Measurements from ENCODE around the gene CROCC.

The CROCC gene

GRCh38 chr1:17014671-17015567, 93.2 kb downstream of the CROCC start:
- DNase-seq, result no peak

DNA sequence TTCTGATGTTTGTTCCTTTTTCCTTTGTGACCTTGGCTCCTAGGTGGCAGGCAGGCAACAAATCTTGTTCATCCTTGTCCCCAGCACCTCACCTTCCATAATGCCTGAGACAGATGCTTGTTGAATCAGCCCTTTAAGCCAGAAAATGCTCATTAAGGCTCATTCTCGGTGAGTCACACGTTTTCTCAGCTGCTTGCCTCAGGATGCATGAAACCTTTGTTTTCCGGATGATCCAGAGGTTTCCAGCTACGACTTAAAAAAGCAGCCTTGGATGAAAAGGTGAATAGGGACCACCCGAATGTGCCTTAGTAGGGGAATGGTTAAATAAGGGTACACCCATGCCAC, 94.6 kb downstream of the CROCC start:
- peak; percentile 55 for DNase-seq

- no peak for DNase-seq
Measured at GRCh38 chr1:17017435-17017834, 95.7 kb downstream of the CROCC start.

DNA sequence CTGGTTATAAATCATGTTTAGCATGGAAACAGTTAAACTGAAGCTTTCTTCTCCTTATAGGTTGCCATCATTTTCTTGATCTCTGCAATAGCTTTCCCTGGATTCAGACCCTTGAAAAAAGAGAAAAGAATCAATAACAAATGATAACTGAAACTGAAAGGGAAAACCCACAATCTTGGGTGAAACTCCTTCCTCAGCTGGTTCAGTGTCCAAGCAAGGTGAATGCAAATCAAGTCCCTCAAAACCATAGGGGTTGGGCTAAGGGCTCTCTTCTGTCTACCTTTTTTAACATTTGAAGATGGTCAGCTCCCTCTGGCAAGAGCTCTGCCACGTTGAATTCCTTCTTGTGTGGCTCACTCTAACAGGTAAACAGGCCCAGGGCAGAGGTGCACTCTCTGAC, 97.1 kb downstream of the CROCC start:
- DNase-seq, result no peak

- peak; percentile 23 for DNase-seq
Measured at GRCh38 chr1:17020502-17020901, 98.8 kb downstream of the CROCC start.

- DNase-seq, result no peak
Measured at GRCh38 chr1:17021896-17022295, 100.2 kb downstream of the CROCC start.
